NCI-H187 treated with DMSO at 0.1 percent for 48 hours (cell line): Measurements from ENCODE around the gene EIF4E2.
"Not testable (repeated sequence)": the region's sequence is repeated elsewhere in the genome, so short reads cannot be mapped to it uniquely, and the experiment has no call there.

Experiments
- DNase-seq: peaks from one replicate; lab custom pipeline; 2025; lab: John Stamatoyannopoulos, UW

The EIF4E2 gene

DNA sequence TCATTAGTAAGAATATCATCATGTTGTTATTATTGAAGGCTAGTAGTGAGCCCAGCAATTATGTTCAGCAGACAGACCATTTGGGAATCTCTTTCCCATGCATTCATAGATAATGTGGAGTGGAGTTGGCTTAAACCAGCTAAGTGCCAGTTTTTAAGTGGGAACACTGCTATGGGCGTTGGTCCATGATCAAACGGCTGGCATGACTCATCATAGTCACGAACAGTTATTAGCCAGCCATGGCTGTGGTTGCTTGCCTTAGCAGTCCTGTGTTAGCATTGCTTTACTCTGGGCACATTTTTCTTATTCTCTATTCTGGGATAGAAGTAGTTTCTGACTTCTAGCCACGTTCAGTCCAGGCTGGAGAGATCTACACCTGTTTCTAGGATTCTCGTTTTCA, 17.7 kb downstream of the EIF4E2 start:
- DNase-seq: no peak

DNA sequence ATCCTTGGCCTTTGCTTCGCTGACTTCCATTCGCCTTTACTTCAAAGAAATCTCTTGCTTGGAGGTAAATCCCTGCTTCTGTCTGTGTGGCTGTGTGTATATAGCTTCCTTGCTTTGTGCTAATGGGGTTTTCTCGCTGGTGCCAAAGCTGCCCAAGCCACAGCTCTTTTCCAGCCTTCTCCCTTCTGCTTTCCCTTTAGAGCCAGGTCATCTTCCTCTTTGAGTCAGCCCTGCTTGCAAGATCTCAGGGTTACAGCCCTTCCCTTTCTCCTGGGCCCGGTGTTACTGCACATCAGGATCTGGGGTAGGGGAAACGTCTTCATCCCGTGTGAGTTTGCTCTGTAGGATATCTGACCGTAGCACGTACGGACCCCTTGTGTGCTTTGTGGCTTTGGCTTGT, 19.1 kb downstream of the EIF4E2 start:
- DNase-seq: no peak

DNA sequence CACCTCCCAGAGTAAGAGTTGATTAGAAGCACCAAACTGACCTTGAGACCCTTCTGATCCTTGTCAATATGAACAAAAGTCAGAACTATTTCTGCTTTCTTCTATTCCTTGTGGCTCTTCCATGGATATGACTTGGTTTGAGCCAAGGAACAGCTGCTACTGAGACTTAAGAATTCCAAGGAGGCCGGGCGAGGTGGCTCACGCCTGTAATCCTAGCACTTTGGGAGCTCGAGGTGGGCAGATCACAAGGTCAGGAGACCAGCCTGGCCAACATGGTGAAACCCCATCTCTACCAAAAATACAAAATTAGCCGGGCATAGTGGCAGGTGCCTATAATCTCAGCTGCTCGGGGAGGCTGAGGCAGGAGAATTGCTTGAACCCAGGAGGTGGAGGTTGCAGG, 20.0 kb downstream of the EIF4E2 start:
- DNase-seq: not testable (repeated sequence)

- no peak for DNase-seq
These were observed 20.6 kb downstream of the EIF4E2 start for GRCh38 chr2:232571026-232571474.

DNA sequence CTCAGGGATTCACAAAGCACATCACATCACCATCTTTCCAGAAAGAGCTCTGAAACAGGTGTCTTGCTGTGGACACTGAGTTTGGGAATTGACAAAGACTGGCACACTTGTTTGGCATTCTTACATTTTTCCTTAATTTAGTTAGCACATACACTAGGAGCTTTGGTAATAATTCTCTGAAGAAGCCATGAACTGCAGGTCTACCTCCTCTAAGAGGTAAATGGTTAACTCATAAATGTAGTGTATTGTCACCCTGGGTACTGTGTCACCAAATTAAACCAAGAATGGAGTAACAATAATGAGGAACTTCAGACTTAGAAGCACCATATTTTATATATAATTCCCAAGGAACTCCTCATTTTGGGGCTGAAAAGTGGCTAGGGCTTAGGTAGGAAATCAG, 22.6 kb downstream of the EIF4E2 start:
- no peak for DNase-seq

- no peak for DNase-seq
These were observed 23.4 kb downstream of the EIF4E2 start for GRCh38 chr2:232573771-232574435.

GRCh38 chr2:232574674-232575403, 24.4 kb downstream of the EIF4E2 start:
- DNase-seq: no peak

GRCh38 chr2:232575404-232575746, 24.9 kb downstream of the EIF4E2 start:
- no peak for DNase-seq

DNA sequence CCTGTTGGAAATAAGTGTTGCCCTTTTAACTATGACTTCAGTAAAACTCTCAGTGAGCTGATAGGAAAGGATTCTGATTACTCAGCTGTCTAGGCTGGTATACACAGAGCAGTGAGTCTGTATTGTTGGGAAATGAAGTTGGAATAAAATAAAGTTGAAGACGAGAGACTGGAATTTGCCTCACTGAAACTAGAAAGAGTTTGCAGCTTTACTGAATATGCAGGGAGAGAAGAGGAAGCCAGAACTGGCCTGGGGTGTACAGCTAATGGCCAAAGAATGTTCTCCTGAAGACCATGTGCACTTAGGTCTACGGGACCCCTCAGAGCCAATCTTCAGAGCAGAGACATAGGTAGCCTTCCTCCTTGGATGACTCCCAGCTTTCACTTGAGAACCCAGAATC, 26.5 kb downstream of the EIF4E2 start:
- DNase-seq: no peak

- DNase-seq: no peak
These were observed 27.4 kb downstream of the EIF4E2 start for GRCh38 chr2:232577841-232578240.

GRCh38 chr2:232578626-232579025, 28.1 kb downstream of the EIF4E2 start:
- DNase-seq: no peak

GRCh38 chr2:232580648-232580981, 30.1 kb downstream of the EIF4E2 start:
- no peak for DNase-seq

- DNase-seq: no peak
These were observed 31.2 kb downstream of the EIF4E2 start for GRCh38 chr2:232581725-232582124.

DNA sequence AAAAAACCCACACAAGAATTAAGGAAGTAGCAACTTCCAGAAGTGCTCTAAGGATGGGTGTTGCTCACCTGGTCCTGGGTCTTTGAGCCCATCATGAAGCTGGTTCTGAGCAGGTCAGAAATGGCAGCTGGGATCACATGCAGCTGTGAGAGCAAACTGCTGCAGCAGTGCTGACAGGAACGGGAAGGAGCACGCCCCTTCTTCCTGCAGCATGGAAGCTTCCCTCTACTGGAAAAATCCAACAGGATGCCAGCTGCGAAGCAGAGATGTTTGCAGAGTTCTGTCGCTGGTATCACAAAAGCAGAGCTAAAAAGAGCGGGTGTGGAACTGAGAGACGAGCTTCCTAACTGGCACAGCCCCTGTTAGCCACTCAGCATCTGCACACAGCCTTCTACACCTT, 33.7 kb downstream of the EIF4E2 start:
- DNase-seq: no peak

GRCh38 chr2:232586943-232587505, 36.5 kb downstream of the EIF4E2 start:
- DNase-seq: no peak

DNA sequence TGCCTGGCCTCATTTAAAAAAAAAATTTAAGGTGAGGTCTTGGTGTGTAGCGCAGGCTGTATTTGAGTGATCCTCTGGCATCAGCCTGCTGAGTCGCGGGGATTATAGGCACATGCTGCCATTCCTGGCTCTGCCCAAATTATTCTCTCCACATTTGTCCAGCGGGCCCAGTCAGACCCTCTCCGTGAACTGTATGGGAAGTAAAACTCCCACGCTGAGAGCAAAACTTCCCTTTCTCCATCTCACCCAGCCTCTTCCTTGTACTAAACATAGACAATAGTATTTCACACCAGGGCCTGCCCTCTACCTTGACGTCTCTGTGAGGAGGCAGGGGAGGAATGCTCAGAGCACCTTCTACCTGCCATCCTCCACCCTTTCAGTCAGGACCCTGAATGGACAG, 37.0 kb downstream of the EIF4E2 start:
- DNase-seq: no peak

- no peak for DNase-seq
These were observed 37.5 kb downstream of the EIF4E2 start for GRCh38 chr2:232588031-232588430.

DNA sequence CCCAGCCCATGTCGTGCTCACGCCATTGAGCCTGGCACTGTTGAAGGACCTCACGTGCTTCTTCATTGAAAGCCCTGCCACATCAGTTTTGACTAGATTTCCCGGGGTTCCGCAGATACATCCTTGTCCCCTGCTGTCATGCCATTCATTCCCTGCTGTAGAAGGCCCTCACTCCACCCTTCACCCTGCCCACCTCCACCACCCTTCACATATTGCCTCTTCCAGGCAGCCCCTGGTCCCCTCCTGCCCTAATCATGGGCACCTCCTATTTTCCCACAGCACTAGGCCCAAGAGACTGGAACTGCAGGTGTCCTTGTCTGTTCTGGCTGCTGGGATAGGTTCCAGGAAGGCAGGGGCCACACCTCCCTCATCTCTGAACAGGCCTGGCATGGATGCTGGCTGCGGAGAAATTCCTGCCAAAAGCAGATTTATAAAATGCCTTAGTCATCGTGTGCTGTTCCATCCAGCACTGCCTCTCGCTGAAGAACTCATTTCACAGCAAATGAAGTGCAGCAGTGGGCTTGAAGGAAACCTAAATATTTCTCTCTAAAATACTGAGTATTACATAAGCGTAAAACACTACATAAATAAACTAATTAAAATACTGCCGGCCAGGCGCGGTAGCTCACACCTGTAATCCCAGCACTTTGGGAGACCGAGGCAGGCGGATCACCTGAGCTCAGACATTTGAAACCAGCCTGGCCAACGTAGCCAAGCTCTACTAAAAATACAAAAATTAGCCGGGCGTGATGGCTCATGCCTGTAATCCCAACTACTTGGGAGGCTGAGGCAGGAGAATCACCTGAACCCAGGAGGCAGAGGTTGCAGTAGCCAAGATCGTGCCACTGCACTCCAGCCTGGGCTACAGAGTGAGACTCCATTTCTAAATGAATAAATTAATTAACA, 38.4 kb downstream of the EIF4E2 start:
- no peak for DNase-seq

GRCh38 chr2:232592772-232593395, 42.4 kb downstream of the EIF4E2 start:
- DNase-seq: no peak

- no peak for DNase-seq
These were observed 43.5 kb downstream of the EIF4E2 start for GRCh38 chr2:232593982-232594381.

DNA sequence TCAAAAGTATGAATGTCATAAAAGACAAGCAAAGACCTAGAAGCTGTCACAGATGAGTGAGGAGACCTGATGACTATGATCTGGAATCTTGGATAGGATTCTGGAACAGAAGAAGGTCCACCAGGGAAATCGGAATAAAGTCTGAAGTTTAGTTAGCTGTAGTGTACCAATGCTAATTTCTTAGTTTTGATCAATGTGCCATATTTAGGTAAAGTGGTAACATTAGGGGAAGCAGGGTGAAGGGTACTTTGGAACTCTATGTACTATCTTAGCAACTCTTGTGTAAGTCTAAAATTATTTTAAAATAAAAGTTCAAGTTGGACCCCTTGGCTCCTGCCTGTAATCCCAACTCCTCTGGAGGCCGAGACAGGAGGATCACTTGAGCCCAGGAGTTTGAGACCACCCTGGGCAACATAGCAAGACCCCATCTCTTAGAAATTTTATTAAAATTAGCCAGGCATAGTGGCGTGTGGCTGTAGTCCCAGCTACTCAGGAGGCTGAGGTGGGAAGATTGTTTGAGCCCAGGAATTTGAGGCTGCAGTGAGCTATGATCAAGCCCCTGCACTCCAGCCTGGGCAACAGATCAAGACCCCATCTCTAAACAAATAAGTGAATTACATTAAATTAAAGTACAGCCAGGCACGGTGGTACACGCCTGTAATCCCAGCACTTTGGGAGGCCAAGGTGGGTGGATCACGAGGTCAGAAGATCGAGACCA, 47.0 kb downstream of the EIF4E2 start:
- no peak for DNase-seq
